HG03460 (cell line): Measurements from ENCODE around the gene ARID3A.
"Not testable (repeated sequence)": the region's sequence is repeated elsewhere in the genome, so short reads cannot be mapped to it uniquely, and the experiment has no call there.

Source experiments
- ATAC-seq: cut with Tn5 transposase; IDR thresholded peaks from one replicate; pipeline ENCODE4 v1.9.1; 2021; ENCODE audit not compliant: unreplicated experiment

ARID3A gene

DNA sequence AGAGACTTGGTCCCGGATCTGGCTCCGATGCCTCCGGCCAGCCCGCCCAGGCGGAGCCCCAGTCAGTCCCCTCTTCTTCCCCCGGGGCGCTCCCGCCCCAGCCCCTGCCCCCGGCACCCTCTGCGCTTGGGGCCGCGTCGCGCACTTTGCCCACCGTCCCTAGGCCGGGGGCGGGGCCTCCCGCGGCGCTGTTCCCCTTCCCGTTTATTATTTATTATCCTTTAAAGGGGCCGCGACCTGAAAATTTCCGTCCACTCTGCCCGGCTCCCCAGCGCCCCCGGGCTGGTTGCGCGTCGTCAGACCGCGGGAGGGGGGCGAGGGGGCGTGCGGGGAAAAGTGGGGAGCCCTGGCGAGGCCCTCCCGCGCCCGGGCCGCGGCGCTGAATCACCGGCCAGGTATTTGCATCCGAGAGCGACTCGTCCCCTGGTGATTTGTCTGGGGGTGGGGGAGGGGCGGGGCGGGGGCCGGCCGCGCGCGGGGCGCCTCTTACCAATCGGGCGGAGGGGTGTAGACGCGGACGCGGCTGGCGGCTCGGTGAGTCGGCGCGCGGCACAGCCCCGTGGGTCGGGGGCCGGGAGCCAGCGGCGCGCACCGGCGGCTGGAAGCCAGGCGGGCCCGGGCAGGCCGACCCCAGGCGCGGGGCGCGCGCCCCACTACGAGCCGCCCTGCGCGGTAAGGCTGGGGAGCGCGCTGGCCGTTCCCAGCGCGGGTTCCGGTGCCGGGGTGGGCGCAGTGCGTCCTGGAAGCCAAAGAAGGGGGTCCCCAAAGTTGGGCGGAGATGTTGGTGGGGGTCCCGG lies at the start of gene ARID3A:
TSS of gene ARID3A (plus strand) at position 510 of the 797 bp plus-strand sequence. CDS start 3,494 bp downstream, outside the sequence.
- peak; percentile 42 for ATAC-seq

DNA sequence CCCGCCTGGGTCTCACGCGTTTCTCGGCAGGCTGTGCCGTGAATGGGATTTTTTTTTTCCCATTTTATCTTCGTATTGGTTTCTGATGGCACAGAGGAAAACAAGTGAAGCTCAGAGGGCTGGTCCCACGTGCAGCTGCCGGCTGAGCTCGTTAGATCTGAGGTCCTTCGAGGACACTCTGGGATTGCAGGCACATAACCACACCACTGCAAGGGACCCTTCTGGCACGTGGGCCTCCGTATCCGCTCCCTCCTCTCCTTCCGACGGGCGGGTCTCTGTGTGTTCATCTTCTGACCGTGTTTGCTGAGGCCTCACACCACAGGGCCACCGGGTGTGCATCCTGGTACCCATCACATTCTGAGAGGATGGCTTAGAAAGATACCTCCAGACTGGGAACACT lies 49.7 kb upstream of the ARID3A start:
- no peak for ATAC-seq

- ATAC-seq: no peak
Observed at GRCh38 chr19:876780-877314, 49.0 kb upstream of the ARID3A start.

- ATAC-seq: not testable (repeated sequence)
Observed at GRCh38 chr19:877992-878660, 47.7 kb upstream of the ARID3A start.

DNA sequence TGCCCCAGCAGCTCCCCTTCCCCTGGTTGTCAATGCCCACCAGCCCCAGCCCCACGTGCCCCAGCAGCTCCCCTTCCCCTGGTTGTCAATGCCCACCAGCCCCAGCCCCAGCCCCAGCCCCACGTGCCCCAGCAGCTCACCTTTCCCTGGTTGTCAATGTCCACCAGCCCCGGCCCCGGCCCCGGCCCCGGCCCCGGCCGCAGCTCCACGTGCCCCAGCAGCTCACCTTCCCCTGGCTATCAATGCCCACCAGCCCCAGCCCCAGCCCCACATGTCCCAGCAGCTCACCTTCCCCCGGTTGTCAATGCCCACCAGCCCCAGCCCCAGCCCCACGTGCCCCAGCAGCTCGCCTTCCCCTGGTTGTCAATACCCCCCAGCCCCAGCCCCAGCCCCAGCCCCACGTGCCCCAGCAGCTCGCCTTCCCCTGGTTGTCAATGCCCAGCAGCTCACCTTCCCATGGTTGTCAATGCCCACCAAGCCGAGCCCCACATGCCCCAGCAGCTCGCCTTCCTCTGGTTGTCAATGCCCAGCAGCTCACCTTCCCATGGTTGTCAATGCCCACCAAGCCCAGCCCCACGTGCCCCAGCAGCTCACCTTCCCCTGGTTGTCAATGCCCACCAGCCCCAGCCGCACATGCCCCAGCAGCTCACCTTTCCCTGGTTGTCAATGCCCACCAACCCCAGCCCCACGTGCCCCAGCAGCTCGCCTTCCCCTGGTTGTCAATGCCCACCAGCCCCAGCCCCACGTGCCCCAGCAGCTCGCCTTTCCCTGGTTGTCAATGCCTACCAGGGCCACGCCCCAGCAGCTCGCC lies 46.9 kb upstream of the ARID3A start:
- not testable (repeated sequence) for ATAC-seq

- no peak for ATAC-seq
Observed at GRCh38 chr19:879711-880438, 46.0 kb upstream of the ARID3A start.

- no peak for ATAC-seq
Observed at GRCh38 chr19:881385-882071, 44.3 kb upstream of the ARID3A start.

DNA sequence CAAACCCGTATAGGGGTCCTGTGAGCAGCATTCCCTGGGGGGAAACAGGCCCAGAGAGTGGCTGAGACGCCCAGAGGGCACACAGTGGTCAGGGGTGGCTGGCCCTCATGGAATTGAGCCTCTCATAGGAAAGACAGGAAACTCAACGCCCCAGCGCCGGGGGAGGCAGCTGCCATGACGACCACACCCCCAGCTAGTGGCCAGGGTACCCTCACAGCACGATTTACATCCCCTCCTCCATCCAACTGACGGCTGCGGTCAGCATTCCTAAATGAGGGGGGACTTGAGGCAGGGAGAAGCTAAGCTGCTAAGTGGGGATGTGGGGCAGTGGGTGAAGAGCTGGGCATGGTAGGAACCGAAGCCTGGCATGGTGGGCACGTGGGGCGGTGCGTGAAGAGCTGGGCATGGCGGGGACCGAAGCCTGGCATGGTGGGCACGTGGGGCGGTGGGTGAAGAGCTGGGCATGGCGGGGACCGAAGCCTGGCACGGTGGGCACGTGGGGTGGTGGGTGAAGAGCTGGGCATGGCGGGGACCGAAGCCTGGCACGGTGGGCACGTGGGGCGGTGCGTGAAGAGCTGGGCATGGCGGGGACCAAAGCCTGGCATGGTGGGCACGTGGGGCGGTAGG lies 42.9 kb upstream of the ARID3A start:
- no peak for ATAC-seq

DNA sequence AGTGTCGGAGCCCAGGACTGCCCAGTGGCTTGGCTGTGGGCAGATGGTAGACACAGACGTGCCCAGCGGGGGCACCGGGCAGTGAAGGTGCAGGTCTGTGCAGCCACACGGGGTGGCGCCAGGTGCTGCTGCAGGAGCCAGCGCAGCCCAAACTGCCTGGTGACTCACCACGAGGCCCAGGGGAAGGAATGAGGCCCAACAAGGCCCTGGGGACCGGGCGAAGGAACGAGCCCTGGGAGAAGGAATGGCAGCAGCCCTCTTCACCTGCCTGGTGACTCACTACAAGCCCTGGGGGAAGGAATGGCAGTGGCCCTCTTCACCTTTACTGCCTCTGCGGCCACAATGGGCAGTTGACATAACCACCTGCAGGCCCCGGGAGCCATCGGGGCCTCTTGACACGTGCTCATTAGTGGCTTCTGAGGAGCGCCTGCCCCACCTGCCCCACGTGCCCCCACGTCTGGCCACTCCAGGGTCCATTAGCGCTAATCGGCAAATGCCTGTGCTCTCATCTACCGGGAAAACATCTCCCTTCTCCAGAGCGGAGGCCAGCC lies 42.1 kb upstream of the ARID3A start:
- no peak for ATAC-seq

- ATAC-seq: no peak
Observed at GRCh38 chr19:884420-885211, 41.2 kb upstream of the ARID3A start.

- ATAC-seq: no peak
Observed at GRCh38 chr19:885536-886224, 40.2 kb upstream of the ARID3A start.

- ATAC-seq: no peak
Observed at GRCh38 chr19:887072-887471, 38.8 kb upstream of the ARID3A start.

DNA sequence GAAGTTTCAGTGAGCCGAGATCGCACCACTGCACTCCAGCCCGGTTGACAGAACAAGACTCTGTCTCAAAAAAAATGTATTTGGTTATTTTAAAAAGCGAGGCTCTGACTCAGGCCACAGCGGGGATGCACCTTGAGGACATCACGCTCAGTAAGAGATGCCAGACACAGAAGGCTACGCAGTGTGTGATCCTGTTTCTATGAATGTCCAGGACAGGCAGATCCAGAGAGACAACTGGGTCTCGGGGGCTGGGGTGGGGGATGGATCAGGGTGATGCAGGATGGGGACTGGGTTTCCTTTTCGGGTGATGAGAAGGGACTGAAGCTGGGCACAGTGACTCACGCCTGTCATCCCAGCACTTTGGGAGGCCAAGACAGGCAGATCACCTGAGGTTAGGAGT lies 38.2 kb upstream of the ARID3A start:
- no peak for ATAC-seq

DNA sequence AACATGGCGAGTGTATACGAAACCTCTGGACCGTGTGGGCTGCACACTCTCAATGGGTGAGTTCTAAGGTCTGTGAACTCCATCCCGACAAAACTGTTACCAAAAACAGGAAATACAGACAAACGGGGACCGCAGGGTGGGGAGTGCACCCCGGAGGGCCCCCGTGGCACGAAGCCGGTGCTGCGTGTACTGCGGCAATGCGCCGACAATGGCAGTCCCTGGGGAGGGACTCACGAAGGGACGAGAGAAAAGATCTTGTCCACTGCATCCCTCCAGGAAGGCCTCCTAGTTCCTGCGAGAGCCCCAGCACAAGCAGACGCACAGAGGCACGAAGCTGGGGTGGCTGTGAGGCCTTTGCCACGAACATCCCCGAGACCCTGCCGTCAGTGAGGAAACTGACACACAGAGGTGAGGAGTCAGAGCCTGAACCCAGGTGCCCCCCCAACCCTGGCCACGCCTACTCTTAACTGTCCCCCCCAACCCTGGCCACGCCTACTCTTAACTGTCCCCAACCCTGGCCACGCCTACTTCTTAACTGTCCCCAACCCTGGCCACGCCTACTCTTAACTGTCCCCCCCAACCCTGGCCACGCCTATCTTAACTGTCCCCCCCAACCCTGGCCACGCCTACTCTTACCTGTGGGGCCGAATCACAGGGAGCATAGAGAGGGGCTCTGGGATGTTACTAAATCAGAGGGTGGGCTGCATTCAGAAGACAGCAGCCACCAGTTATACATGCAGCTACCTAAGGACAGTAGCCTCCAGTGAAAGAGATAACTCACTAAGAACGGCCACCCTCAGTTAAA lies 37.1 kb upstream of the ARID3A start:
- no peak for ATAC-seq

DNA sequence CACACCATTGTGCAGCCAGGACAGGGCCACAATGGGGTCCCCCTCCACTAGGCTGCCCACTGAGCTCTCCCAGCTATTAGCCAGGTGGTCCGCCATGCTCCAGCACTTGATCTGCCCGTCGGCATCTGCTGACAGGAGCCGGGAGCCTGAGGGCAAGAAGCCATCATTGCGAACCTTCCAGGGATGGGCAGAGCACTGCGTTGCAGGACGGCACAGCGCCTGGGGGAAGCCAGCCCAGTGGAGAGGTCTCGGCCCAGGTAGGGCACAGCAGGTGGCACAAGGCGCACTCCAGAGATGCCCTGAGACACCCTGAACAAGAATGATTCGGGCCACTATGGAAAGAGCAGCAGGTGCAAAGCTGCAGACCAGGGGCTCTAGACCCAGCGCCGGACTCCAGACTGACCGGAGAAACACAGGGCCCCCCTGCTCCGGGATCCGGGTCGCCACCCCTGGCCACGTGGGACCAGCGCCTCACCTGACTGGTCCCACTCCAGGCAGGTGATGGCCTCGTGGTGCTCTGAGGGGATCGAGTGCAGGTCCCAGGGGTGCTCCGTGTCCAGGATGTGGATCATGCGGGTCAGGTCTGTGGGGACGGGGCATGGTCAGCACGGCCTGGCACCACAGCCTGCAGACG lies 36.1 kb upstream of the ARID3A start:
- ATAC-seq: no peak

DNA sequence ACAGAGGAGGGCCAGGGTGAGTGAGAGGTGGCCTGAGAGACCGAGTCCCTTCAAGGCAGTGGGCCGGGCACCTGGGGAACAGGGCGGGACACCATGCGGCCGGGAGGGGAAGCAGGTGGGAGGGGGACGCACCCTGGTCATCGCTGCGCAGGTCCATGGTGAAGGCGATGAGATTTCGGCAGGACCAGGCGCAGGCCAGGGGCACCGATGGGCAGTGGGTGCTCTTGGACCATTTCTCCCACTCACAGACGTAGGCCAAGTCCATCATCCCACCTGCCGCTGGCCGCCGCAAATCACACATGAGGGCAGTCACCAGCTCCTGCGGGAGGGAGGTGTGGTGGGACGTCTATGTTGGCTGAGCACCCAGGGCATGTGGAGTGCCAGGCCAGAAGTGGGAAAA lies 35.0 kb upstream of the ARID3A start:
- no peak for ATAC-seq
